T1000 (cell line): ENCODE measurements around the gene FES.
A peak's percentile ranks its signal among the peaks of the same experiment; 100 is the strongest.
"Not testable (repeated sequence)": the region's sequence is repeated elsewhere in the genome, so short reads cannot be mapped to it uniquely, and the experiment has no call there.

ENCODE experiments used
- DNase-seq: peaks from one replicate; lab custom pipeline; 2025; ENCODE audit warnings: mixed read lengths; lab: John Stamatoyannopoulos, UW

Gene FES

DNA sequence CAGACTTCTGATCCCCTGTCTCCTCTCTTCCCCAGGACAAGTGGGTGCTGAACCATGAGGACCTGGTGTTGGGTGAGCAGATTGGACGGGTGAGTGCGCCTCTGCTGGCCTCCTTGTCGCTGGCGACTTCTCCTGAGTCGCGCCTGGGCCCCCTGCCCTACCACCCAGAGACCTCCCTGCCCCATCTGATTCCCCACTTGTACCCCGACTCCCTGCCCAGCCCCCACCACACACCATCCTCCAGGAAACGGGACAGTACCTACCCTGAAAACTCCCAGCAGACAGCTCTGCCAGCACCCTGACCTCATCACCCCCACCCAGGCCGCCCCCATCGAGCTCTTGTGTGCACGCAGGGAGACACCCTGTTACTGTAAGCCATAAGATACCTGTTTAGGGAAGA lies 7.7 kb downstream of the FES start:
- no peak for DNase-seq

DNA sequence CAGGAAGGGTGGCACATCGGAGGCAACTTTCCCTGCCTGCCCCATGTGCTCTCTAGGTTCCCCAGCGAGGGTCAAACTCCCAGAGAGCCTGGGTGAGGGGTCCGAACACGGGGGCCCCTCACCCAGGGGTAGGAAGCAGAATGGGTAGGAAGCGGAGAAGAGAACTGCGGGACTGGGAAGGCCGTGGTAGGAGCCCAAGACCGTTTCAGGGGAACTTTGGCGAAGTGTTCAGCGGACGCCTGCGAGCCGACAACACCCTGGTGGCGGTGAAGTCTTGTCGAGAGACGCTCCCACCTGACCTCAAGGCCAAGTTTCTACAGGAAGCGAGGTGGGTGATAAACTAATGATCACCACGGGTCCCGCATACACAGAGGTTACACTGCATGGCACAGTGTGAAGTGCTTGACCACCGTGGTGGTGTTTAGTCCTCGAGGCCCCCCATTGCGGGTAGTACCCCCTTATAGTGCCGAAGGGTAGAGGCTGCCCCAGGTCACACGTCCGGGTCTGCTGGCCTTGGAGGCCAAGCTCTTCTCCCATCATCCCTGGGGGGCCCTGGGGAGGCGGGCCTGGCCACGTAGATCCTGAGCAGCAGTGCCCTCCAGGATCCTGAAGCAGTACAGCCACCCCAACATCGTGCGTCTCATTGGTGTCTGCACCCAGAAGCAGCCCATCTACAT lies 8.3 kb downstream of the FES start:
- DNase-seq = no peak

DNA sequence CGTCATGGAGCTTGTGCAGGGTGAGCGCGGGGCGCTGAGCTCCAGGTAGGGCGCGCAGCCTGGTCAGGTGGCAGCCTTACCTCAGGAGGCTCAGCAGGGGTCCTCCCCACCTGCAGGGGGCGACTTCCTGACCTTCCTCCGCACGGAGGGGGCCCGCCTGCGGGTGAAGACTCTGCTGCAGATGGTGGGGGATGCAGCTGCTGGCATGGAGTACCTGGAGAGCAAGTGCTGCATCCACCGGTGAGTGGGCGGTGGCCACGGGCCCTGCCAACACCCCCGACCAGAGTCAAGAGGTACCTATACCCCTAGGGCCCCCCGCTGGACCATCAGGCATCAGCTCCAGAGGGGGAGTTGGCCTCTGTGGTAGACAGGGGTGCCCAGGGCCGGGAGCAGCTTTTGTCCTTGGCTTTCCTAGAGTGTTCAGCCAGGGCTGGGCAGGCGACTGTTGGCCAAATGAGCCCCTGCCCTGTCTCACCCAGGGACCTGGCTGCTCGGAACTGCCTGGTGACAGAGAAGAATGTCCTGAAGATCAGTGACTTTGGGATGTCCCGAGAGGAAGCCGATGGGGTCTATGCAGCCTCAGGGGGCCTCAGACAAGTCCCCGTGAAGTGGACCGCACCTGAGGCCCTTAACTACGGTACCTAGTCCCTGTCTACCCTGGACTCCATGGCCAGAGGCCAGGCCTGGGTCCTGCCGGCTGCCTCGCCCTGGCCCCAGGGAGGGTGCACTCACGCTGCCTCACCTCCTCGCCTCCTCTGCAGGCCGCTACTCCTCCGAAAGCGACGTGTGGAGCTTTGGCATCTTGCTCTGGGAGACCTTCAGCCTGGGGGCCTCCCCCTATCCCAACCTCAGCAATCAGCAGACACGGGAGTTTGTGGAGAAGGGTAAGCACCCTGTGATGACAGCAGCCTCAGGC lies 9.1 kb downstream of the FES start:
- DNase-seq = no peak

DNA sequence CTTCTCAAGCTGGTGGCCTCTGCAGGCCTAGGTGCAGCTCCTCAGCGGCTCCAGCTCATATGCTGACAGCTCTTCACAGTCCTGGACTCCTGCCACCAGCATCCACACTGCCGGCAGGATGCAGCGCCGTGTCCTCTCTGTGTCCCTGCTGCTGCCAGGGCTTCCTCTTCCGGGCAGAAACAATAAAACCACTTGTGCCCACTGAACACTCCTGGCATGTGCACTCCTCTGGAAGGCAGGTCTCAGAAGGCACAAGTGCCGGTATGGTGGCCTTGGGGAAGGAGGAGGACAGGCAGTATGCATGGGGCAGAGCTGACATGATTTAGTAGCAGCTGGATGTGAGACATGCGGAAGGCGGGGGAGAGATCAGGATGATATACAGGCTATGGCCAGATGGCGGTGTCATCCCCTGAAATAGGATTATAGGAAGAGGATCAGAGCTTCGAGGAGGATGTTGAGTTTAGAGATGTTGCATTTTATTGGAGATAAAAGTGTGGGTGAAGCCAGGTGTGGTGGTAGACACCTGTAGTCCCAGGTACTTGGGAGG lies 11.3 kb downstream of the FES start:
- DNase-seq = no peak

DNA sequence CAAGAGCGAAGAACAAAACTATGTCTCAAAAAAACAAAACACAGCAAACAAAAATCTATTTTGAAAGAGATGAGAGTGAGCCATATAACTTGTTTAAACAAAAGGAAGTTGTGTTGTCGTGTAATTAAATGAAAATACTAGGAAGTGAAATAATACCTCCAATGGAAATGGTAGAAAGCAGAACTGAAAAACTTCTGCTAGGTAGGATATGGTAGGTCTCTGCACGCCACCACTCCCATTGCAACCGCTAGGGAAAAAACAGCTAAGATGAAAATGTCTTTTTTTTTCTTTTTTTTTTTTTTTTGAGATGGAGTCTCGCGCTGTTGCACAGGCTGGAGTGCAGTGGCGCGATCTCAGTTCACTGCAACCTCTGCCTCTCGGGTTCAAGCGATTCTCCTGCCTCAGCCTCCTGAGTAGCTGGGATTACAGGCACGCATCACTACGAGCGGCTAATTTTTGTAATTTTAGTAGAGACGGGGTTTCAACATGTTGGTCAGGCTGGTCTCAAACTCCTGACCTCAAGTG lies 12.9 kb downstream of the FES start:
- DNase-seq = not testable (repeated sequence)

DNA sequence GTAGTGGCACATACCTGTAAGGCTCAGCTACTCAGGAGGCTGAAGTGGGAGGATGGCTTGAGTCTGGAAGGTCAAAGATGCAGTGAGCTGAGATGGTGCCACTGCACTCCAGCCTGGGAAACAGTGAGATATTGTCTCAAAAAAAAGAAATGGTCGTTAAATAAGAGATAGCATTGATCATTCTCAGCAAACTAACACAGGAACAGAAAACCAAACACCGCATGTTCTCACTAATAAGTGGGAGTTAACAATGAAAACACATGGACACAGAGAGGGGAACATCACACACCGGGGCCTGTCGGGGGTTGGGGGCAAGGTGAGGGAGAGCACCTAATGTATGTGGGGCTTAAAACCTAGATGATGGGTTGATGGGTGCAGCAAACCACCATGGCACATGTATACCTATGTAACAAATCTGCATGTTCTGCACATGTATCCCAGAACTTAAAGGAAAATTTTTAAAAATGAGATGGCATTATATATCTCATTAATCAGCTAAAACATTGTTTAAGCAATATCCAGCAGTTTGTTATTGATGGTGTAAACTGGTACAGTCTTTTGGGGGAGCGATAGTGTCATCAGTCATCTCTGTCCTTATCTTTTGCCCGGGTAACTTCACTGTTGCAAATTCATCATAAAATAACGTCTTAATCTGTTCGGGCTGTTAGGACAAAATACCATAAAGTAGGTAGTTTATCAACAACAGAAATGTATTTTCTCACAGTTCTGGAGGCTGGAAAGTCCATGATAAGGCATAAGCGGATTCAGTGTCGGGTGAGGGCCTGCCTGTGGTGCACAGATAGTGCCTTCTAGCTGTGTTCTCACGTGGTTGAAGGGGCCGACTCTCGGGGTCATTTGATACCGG lies 17.1 kb downstream of the FES start:
- no peak for DNase-seq

DNA sequence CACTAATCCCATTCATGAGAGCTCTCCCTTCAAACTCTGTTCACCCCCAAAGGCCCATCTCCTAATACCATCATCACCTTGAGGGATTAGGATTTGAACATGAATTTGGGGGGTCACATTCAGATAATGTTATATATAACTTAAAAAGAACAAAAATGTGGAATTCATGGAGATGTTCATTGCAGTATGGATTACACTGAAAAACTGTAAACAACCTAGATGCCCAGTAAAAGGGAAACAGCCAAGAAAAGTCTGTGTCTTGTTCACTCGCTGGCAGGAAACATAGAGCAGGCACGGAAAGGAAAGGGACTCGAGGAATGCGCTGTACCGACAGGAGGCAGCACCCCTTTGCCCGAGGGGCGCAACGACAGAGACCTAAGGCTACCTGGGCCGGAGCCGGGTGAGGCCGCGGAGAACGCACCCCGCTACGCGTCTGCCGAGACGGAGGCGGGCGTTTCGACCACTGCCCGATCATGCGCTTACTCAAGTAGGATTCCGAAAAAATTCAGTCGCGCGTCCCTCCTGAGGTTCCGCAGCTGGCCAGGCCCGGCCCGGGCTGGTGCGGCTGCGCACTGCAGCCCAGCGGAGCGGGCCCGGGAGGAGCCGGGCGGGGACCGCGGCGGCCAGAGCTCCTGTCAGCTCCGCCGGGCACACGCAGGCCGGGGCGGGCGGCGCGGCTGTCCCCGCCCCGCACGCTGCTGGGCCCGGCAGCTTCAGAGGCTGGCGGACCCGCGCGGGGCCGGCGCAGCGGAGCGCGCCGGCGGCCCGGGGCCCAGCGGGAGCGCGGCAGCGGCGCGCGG lies 17.9 kb downstream of the FES start:
- peak; percentile 67 for DNase-seq

DNA sequence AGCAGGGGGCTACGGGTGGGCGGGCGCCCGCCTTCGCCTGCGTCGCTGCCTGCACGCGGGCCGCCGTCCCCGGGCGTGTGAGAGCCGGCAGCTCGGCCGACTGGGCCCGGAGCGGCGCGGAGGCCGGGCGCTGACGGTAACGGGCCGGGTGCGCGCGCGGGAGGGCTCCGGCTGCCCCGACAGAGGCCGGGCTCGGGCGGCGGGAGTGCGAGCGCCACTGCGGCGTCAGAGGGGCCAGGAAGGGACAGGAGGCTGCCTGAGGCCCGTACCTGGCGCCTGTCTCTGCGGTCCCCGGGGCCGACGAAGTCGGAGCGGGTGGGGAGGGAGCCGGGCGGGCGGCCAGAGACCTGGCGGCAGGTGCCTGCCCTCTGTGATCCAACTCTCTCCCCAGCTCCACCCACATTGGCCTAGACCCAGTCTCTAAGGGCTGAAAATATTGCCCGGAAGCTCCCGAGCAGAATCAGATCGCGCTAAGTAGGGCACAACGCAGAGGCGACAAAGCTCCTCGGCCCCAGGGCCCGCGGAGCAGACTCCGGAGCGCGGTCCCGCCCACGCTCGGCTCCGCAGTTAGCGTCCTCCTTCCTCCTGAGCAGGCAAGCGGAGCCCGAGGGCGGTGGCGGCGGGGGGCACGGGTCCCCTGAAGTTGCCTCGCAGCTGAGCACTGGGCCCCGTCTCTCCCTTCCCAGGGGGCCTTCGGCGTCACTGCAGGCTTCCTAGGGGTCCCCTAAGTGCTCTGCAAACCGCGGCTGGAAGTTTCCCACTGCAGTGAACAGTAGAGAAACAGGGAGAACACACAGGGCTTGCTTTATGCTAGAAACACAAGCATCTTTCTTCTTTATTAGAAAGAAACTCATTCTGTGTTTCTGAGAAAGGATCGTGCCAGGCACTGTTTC lies 18.8 kb downstream of the FES start, which contains the start of gene MAN2A2:
MAN2A2 (plus strand) TSS at position 463 of the 893 bp plus-strand sequence. CDS start 906 bp downstream, outside the sequence.
- DNase-seq = no peak

DNA sequence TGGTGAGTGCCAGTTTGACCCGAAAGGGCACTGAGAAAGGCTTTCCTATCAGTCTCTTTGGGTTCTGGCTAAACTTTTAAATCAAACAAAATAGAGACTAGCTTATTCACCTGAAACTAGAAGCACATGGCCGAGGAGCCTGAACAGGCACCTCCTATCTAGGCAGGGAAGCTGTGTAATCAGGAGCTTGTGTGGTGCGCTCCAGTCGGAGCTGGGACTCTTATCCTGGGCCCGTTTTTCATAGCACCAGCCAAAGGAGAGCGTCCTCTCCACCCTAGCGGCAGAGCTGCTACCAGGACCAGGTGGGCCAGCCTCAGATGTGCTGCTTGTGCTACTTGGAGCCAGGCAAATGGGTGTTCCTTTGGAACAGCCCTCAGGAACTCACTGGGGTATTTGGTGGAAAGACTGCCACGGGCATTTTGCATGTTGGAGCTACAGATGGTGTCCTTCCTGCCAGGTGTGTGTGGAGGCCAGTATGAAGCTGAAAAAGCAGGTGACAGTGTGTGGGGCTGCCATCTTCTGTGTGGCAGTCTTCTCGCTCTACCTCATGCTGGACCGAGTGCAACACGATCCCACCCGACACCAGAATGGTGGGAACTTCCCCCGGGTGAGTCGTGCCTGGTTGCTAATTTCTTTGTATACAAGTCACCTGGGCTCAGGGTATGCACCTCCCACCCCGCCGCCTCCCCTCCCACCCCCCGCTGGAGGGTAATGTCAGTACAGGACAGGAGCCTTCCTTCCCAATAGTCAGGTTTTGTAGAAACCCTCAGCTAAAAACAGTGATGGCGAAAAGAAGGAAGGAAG lies 19.6 kb downstream of the FES start:
- DNase-seq = no peak

DNA sequence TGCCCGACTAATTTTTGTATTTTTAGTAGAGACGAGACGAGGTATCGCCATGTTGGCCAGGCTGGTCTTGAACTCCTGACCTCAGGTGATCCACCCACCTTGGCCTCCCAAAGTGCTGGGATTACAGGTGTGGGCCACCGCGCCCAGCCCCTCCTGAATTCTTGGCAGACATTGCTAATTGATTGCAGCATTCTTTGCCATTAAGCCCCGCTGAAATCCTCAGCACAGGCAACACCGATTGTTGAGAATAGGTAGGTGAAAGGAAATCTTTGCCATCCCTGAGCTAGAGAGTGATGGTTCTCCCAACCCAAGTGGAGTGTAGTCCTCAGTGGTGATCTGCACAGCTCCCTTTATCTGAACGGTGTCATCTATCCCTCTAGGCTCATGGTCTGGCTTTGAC lies 20.4 kb downstream of the FES start:
- DNase-seq = no peak

DNA sequence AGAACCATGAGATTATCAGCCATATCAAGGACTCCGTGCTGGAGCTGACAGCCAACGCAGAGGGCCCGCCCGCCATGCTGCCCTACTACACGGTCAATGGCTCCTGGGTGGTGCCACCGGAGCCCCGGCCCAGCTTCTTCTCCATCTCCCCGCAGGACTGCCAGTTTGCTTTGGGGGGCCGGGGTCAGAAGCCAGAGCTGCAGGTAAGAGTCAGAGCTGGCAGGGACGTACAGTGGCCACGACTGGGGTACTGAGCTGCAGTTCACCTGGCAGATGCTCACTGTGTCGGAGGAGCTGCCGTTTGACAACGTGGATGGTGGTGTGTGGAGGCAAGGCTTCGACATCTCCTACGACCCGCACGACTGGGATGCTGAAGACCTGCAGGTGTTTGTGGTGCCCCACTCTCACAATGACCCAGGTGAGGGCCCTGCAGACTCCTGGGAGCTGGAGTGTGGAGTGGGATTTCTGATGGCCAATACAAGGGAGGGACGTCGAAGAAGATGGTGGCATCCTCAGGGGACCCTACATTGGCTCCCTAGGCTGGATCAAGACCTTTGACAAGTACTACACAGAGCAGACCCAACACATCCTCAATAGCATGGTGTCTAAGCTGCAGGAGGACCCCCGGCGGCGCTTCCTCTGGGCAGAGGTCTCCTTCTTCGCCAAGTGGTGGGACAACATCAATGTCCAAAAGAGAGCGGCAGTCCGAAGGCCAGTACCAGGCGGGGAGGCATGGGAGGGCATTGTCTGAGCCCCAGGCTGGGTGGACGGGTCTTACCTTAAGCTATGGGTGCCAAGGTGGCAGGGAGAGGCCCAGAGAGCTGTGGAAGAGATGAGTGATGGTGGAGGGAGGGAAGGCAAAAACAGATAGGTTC lies 21.2 kb downstream of the FES start:
- no peak for DNase-seq

DNA sequence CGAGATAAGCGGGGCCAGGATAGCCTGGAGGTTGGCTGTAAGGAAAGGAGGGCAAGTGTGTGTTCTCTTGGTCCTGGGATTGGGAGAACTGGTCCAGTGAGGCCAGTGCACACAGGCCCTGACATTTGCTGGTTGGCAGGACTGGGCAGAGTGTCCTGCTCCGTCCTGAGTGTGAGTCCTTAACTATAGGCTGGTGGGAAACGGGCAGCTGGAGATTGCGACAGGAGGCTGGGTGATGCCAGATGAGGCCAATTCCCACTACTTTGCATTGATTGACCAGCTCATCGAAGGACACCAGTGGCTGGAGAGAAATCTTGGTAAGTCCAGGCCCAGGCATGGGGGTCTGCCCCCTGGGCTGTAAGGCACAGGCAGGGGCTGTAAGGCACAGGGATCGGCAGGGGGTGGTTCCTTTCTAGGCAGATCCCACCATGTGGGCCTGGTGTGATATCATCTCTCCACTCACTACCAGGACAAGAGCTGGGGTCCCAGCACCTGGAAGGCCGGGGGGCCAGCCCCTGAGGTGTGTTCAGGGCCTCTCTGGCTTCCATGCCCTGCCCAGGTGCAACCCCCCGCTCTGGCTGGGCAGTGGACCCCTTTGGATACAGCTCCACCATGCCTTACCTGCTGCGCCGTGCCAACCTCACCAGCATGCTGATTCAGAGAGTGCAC lies 22.0 kb downstream of the FES start:
- no peak for DNase-seq

DNA sequence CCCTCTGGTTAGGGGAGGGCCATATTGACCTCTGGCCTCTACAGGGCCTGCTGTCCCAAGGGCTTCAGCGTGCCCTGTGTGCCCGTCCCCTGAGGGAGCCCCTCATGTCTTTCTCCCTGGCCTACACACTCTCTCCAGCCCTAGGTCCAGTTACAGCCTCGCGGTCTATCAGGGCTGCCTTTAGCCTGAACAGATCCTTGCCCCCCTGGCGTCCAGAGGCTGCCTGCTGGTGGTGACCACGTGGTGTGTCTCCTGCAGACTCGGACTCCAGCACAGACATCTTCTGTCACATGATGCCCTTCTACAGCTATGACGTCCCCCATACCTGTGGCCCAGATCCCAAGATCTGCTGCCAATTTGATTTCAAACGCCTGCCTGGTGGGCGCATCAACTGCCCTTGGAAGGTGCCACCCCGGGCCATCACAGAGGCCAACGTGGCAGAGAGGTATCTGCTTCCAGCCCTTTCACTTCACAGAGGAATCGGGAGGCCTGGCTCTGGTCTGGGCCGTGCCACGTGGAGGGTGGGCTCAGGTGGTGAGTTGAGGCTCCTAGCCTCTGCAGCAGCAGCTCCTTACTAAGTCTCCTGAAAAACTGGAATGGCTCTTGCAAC lies 22.9 kb downstream of the FES start:
- no peak for DNase-seq

DNA sequence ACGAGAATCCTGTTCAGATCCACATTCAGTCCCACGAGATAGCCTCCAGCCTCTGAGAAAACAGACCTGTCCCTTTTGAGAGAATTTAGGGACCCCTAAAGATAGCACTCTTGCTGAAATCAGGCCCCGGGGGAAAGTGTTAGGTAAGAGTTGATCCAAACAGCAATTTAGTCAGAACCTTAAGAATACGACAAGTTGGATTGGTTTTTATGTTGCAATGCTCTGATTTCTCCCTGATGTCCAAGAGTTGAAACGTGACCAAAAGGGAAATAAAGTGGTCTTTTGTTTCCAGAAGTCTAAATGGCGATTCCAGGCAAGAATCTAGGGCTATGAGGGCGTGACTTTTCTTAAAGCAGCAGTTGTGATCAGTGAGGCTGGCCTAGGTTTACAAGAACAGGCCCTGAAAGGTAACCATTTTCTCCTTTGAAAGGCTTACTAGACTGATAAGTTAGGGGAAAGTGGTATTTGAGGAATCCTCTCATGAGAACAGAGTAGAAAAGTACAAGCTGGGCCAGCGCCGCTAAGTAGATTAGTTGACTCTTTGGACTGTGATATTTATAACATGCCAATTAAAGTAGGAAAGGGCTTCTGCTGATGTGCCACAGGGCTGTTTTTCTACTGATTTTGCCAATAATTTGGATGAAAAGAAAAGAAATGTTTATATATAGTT lies 23.7 kb downstream of the FES start:
- DNase-seq = no peak

DNA sequence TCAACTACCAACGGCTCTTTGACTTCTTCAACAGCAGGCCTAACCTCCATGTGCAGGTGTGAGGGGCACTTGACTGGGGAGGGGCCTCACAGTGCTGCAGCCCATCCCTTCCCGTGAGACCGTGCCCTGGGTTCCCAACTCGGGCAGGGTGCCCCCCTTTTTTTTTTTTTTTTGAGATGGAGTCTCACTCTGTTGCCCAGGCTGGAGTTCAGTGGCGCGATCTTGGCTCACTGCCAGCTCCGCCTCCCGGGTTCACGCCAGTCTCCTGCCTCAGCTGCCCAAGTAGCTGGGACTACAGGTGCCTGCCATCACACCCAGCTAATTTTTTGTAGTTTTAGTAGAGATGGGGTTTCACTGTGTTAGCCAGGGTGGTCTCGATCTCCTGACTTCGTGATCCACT lies 25.1 kb downstream of the FES start:
- DNase-seq = not testable (repeated sequence)

DNA sequence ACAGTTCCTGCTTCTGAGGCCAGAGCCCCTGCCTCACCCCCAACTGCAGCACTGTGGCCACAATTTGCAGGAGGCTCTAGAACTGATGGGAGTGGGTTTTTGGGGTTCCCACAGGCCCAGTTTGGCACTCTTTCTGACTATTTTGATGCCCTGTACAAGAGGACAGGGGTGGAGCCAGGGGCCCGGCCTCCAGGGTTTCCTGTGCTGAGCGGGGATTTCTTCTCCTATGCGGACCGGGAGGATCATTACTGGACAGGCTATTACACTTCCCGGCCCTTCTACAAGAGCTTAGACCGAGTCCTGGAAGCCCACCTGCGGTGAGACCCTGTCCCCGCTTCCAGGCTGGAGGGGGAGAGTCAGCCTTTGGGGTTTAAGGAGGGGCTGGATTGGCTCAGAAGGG lies 25.7 kb downstream of the FES start:
- DNase-seq = no peak
